ENCODE measurements around the gene LGI2. TPM values are rescaled to one million over a fixed set of nuclear protein-coding genes. Genes with fewer than 3 reads are reported as not detected.

Gene LGI2
- total RNA-seq, 5 donors from 2014 or later (not counting 1 experiment from before 2014, with no cell fraction given): 0.03 TPM; not detected in 4

DNA sequence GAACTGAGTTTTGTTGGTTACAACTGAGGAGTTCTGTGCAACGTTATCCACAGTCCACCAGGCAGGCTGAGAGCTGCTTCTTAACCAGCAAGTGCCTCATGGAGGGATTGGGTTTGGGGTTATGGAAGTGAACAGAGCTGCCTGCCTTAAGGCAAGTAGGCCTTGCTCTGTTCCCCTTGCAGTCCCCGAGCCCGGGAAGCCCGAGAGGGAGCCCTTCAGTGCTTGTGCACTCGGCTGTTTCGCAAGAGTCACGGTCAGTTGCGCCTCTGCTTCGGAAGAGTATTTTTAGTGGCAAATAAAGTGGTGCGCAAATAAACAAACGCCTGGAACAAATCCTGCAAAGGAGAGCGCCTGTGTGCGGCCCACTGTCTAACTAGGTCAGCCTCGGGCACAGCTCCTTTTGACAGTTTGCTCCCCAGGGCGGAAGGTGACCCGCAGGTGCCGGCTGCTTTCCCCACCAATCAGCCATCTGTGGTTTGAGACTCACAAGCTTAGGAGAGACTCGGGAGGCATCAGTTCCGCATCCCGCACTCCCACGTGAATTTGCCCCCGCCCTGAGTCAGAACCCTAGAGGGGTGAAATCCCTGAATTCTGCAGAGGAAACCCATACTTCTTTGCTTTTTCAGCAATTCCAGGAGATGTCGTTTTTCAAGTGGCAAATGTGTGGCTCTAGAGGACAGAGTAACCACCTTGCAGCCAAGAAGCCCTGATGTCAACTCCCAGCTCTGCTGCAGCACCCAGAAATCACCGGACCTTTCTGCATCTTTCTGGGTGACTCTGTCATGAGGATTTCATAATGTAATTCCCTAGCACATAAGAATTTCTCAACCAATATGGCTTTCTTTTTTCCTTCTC is 56.8 kb downstream of the LGI2 start:
- no peaks in the 10 kb centered on the region for H3K4me1 ChIP-seq (ENCODE audit: control insufficient read depth in 1 of 2, extremely low read depth in 1 of 2, insufficient read depth in 2 of 2, low read length in 2 of 2)
- Mint-ChIP-seq H3K27ac (no peak overlapping the region), H3K4me1 (no peaks in the 10 kb centered on the region)

DNA sequence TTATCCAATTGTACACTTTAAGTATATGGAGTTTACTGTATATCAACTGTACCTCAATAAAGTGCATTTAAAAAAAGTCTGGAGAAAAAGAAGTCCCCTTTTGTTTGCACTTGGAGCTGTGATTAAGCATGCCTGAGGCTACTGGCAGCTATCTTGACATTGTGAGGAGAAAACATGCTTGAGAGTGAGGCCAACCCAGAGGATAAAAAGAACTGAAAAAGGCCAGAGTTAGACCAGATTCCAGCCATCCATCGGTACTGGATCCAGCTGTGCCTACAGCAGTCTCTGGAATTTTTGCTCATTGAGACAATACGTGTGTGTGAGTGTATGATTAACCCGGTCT is 57.4 kb downstream of the LGI2 start:
- ChIA-PET CTCF (no interaction called here), POLR2A (no interaction called here)
- no peak overlapping the region for H3K4me3 ChIP-seq (ENCODE audit: control insufficient read depth in 1 of 2, extremely low read depth in 1 of 2, low read length in 1 of 2)
- no peak overlapping the region for H3K4me3 Mint-ChIP-seq
- WGBS (ENCODE audit: insufficient coverage): 33% methylated on average over 2 of the region's 3 CpGs
- H3K4me1 Mint-ChIP-seq: no peaks in the 10 kb centered on the region
- H3K36me3 ChIP-seq (ENCODE audit: control insufficient read depth in 2 of 2, extremely low read depth in 1 of 2, insufficient read depth in 1 of 2, low read length in 1 of 2): no peaks in the 10 kb centered on the region
- H3K27me3 ChIP-seq (replicated peaks in 1 of 2; ENCODE audit: control insufficient read depth in 2 of 2, extremely low read depth in 1 of 2, insufficient read depth in 2 of 2, low read length in 1 of 2): peaks cover 0 to 10% of the 10 kb centered on the region in 2 experiments
- H3K4me1 ChIP-seq (ENCODE audit: control insufficient read depth in 1 of 2, extremely low read depth in 1 of 2, insufficient read depth in 2 of 2, low read length in 2 of 2): no peaks in the 10 kb centered on the region
- H3K9me3 ChIP-seq: no peaks in the 10 kb centered on the region
- no peaks in the 10 kb centered on the region for H3K9me3 Mint-ChIP-seq
- H3K27ac ChIP-seq (ENCODE audit: low read length): no peak overlapping the region
- no peak overlapping the region for H3K27ac Mint-ChIP-seq
- ATAC-seq (replicated peaks in 1 of 4): no peak
- H3K36me3 Mint-ChIP-seq: no peaks in the 10 kb centered on the region
- peaks cover 16 to 18% of the 10 kb centered on the region in 2 donors for H3K27me3 Mint-ChIP-seq
- DNase-seq: no peak

More for the DNA sequence above, 56.8 kb downstream of the LGI2 start:
- Histone ChIP-seq H3K36me3 (ENCODE audit: control insufficient read depth in 2 of 2, extremely low read depth in 1 of 2, insufficient read depth in 1 of 2, low read length in 1 of 2) (no peaks in the 10 kb centered on the region), H3K27ac (ENCODE audit: low read length) (no peak overlapping the region), H3K4me3 (ENCODE audit: control insufficient read depth in 1 of 2, extremely low read depth in 1 of 2, low read length in 1 of 2) (no peak overlapping the region), H3K27me3 (replicated peaks in 1 of 2; ENCODE audit: control insufficient read depth in 2 of 2, extremely low read depth in 1 of 2, insufficient read depth in 2 of 2, low read length in 1 of 2) (peaks cover 0 to 10% of the 10 kb centered on the region in 2 experiments), H3K9me3 (no peaks in the 10 kb centered on the region)
- H3K27me3 Mint-ChIP-seq: peaks cover 19 to 23% of the 10 kb centered on the region in 2 donors
- CTCF ChIA-PET: no interaction called here
- ATAC-seq (replicated peaks in 1 of 4) (no peak), DNase-seq (peak in 1 of 35 experiments; percentile 8)
- H3K4me3 Mint-ChIP-seq: no peak overlapping the region
- H3K9me3 Mint-ChIP-seq: no peaks in the 10 kb centered on the region
- POLR2A ChIA-PET: interaction anchor here in 1 of 2 donors (0.6 kb wide), 1 partner anchor 313 kb away, joined by 3 read pairs; no protein-coding TSS in a partner anchor
- WGBS (ENCODE audit: insufficient coverage): 88% methylated on average over 20 of the region's 24 CpGs
- no peaks in the 10 kb centered on the region for H3K36me3 Mint-ChIP-seq

DNA sequence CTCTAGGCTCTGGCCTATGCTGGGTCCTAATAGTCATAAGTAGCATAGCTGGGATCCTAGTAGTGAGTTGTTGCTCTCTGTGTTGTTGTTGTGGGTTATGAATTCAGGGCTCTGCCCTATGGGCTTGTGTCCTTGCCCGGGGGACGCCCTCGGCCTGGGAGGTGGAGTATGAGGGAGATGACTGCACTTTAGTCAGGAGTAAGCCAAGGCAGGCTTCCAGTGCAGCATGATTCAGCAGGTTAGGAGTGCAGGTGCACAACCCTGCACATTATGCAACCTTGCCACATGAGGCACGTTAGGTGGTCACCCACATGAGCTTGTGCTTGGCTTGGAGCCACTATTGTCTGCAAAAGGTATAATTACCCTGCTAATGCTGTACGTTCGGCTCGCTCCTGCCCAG is 59.6 kb downstream of the LGI2 start:
- Mint-ChIP-seq H3K36me3 (no peaks in the 10 kb centered on the region), H3K27ac (no peak overlapping the region), H3K4me3 (no peak overlapping the region), H3K4me1 (no peaks in the 10 kb centered on the region), H3K27me3 (peaks cover 5 to 11% of the 10 kb centered on the region in 2 donors), H3K9me3 (peaks cover 0 to 3% (median 2%) of the 10 kb centered on the region in 3 donors)
- CTCF ChIA-PET: interaction anchor here in 1 of 2 donors (1.6 kb wide), 1 partner anchor 9 kb away, joined by 4 read pairs; no protein-coding TSS in a partner anchor
- H3K4me3 ChIP-seq (ENCODE audit: control insufficient read depth in 1 of 2, extremely low read depth in 1 of 2, low read length in 1 of 2): no peak overlapping the region
- no peak for ATAC-seq (replicated peaks in 1 of 4)
- POLR2A ChIA-PET: no interaction called here
- peaks cover 0 to 7% of the 10 kb centered on the region in 2 experiments for H3K27me3 ChIP-seq (replicated peaks in 1 of 2; ENCODE audit: control insufficient read depth in 2 of 2, extremely low read depth in 1 of 2, insufficient read depth in 2 of 2, low read length in 1 of 2)
- no peaks in the 10 kb centered on the region for H3K4me1 ChIP-seq (ENCODE audit: control insufficient read depth in 1 of 2, extremely low read depth in 1 of 2, insufficient read depth in 2 of 2, low read length in 2 of 2)
- WGBS (ENCODE audit: insufficient coverage): 34% methylated on average over 2 of the region's 7 CpGs
- H3K27ac ChIP-seq (ENCODE audit: low read length): no peak overlapping the region
- no peaks in the 10 kb centered on the region for H3K9me3 ChIP-seq
- no peaks in the 10 kb centered on the region for H3K36me3 ChIP-seq (ENCODE audit: control insufficient read depth in 2 of 2, extremely low read depth in 1 of 2, insufficient read depth in 1 of 2, low read length in 1 of 2)
- DNase-seq: no peak

DNA sequence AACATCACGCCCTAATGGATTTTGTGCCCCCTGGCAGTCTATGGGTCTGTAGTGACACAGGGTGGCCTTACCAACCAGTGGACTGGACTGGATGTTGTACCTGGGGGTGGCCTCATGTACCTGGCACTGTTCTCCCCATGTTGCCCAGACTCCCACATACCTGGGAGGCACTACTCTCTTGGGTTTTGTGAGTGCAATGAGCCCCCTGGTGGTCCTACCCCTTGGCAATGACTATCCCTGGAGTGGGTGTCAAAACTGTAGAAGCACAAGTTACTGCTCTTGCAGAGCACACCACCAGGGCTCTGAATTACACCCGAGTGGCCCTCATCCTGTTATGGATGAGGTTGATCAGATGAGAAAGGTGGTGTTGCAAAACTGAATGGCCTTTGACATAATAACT is 60.1 kb downstream of the LGI2 start:
- no peak overlapping the region for H3K4me3 Mint-ChIP-seq
- Histone ChIP-seq H3K27ac (ENCODE audit: low read length) (no peak overlapping the region), H3K4me1 (ENCODE audit: control insufficient read depth in 1 of 2, extremely low read depth in 1 of 2, insufficient read depth in 2 of 2, low read length in 2 of 2) (no peaks in the 10 kb centered on the region), H3K4me3 (ENCODE audit: control insufficient read depth in 1 of 2, extremely low read depth in 1 of 2, low read length in 1 of 2) (no peak overlapping the region), H3K9me3 (no peaks in the 10 kb centered on the region), H3K27me3 (replicated peaks in 1 of 2; ENCODE audit: control insufficient read depth in 2 of 2, extremely low read depth in 1 of 2, insufficient read depth in 2 of 2, low read length in 1 of 2) (peaks cover 0 to 7% of the 10 kb centered on the region in 2 experiments), H3K36me3 (ENCODE audit: control insufficient read depth in 2 of 2, extremely low read depth in 1 of 2, insufficient read depth in 1 of 2, low read length in 1 of 2) (no peaks in the 10 kb centered on the region)
- H3K27ac Mint-ChIP-seq: no peak overlapping the region
- ChIA-PET POLR2A (no interaction called here), CTCF (interaction anchor here in 1 of 2 donors (1.6 kb wide), 1 partner anchor 10 kb away, joined by 4 read pairs; no protein-coding TSS in a partner anchor)
- H3K9me3 Mint-ChIP-seq: peaks cover 0 to 4% (median 2%) of the 10 kb centered on the region in 3 donors
- no peaks in the 10 kb centered on the region for H3K4me1 Mint-ChIP-seq
- H3K36me3 Mint-ChIP-seq: no peaks in the 10 kb centered on the region
- no peak for DNase-seq
- H3K27me3 Mint-ChIP-seq: peaks cover 5 to 9% of the 10 kb centered on the region in 2 donors
- no peak for ATAC-seq (replicated peaks in 1 of 4)
- no CpG with 5 or more reads among the region's 2 CpGs for WGBS (ENCODE audit: insufficient coverage)

DNA sequence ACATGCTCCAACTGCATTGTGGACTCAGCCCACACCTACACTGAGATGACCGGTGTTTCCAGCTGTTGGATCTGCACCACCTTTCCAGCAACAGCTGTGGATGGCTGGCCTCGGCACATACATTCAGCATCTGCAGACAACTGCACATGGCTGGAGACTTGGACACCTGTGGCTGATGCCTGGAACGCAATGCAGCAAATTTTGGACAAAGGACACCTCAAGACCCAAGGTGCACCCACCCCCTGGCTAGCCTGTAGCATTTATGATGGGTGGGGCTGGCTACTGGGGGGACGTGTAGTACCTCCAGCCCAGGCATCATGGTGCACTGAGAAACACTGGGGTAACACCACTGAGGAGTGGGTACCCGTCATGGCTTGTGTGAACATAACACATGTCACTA is 60.6 kb downstream of the LGI2 start:
- CTCF ChIA-PET: no interaction called here
- no peaks in the 10 kb centered on the region for H3K9me3 ChIP-seq
- no peak overlapping the region for H3K4me3 ChIP-seq (ENCODE audit: control insufficient read depth in 1 of 2, extremely low read depth in 1 of 2, low read length in 1 of 2)
- no peak overlapping the region for H3K27ac ChIP-seq (ENCODE audit: low read length)
- Mint-ChIP-seq H3K36me3 (no peaks in the 10 kb centered on the region), H3K27ac (no peak overlapping the region), H3K9me3 (peaks cover 0 to 4% (median 3%) of the 10 kb centered on the region in 3 donors), H3K27me3 (peaks cover 4 to 9% of the 10 kb centered on the region in 2 donors), H3K4me1 (no peaks in the 10 kb centered on the region), H3K4me3 (no peak overlapping the region)
- 59% methylated on average over 3 of the region's 5 CpGs for WGBS (ENCODE audit: insufficient coverage)
- no peaks in the 10 kb centered on the region for H3K36me3 ChIP-seq (ENCODE audit: control insufficient read depth in 2 of 2, extremely low read depth in 1 of 2, insufficient read depth in 1 of 2, low read length in 1 of 2)
- ATAC-seq (replicated peaks in 1 of 4) (no peak), DNase-seq (no peak)
- H3K4me1 ChIP-seq (ENCODE audit: control insufficient read depth in 1 of 2, extremely low read depth in 1 of 2, insufficient read depth in 2 of 2, low read length in 2 of 2): no peaks in the 10 kb centered on the region
- POLR2A ChIA-PET: no interaction called here
- peaks cover 0 to 7% of the 10 kb centered on the region in 2 experiments for H3K27me3 ChIP-seq (replicated peaks in 1 of 2; ENCODE audit: control insufficient read depth in 2 of 2, extremely low read depth in 1 of 2, insufficient read depth in 2 of 2, low read length in 1 of 2)

DNA sequence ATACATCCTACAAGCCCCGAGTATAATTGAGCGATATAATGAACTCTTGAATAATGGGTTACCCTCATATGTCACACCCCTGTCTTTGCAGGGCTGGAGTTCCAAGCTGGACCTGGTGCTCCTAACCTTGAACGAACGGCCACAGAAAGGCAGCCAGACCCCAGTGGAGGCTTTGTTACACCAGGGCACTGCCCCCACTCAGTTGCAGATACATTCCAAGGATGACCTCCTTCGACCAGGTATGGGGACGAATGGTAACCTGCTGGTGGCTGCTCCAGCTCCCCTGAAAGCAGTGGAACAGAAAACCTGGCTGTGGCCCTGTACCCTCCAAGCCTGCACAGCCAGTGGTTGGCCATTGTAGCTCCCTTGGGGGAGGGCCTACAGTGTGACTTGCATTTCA is 61.3 kb downstream of the LGI2 start:
- Mint-ChIP-seq H3K27ac (no peak overlapping the region), H3K4me1 (no peaks in the 10 kb centered on the region), H3K4me3 (no peak overlapping the region), H3K27me3 (peaks cover 0 to 4% of the 10 kb centered on the region in 2 donors), H3K9me3 (peaks cover 4 to 7% (median 6%) of the 10 kb centered on the region in 3 donors), H3K36me3 (no peaks in the 10 kb centered on the region)
- POLR2A ChIA-PET: no interaction called here
- Histone ChIP-seq H3K4me3 (ENCODE audit: control insufficient read depth in 1 of 2, extremely low read depth in 1 of 2, low read length in 1 of 2) (no peak overlapping the region), H3K27ac (ENCODE audit: low read length) (no peak overlapping the region), H3K27me3 (replicated peaks in 1 of 2; ENCODE audit: control insufficient read depth in 2 of 2, extremely low read depth in 1 of 2, insufficient read depth in 2 of 2, low read length in 1 of 2) (peaks cover 0 to 7% of the 10 kb centered on the region in 2 experiments), H3K9me3 (no peaks in the 10 kb centered on the region), H3K4me1 (ENCODE audit: control insufficient read depth in 1 of 2, extremely low read depth in 1 of 2, insufficient read depth in 2 of 2, low read length in 2 of 2) (no peaks in the 10 kb centered on the region), H3K36me3 (ENCODE audit: control insufficient read depth in 2 of 2, extremely low read depth in 1 of 2, insufficient read depth in 1 of 2, low read length in 1 of 2) (no peaks in the 10 kb centered on the region)
- no peak for DNase-seq
- 65% methylated on average over 6 of the region's 6 CpGs for WGBS (ENCODE audit: insufficient coverage)
- ATAC-seq (replicated peaks in 1 of 4): no peak
- CTCF ChIA-PET: no interaction called here

Measured in T-cell (primary cell).